H1 (cell line): Measurements from ENCODE around the gene AP2A1. TPM values are rescaled to one million over a fixed set of nuclear protein-coding genes. Genes with fewer than 3 reads are reported as not detected.

Experiments used
- BACH1 ChIP-seq: IDR thresholded peaks from 2 replicates; pipeline ENCODE4 v1.6.1; 2012; ENCODE audit warnings: low read length, improper control_type of control experiment
- BCL11A ChIP-seq, 2 experiments: IDR thresholded peaks; one replicate each; pipeline ENCODE4 v1.6.1; 2011; ENCODE audit warnings: low read depth in 2 of 2, low read length in 2 of 2, mild to moderate bottlenecking in 2 of 2
- CHD7 ChIP-seq: fragments of 300-600 bp; sonication (generic); IDR thresholded peaks from 2 replicates; pipeline ENCODE4 v1.7.1; 2012; ENCODE audit warnings: low read length, moderate library complexity, mild to moderate bottlenecking, inconsistent platforms; ENCODE audit not compliant: insufficient replicate concordance
- HDAC2 ChIP-seq, 2 experiments: fragments of 300-600 bp in 1 of 2; sonication (generic) in 1 of 2; IDR thresholded peaks; 2 replicates each; pipeline ENCODE4 v1.6.1; 2011 to 2012; ENCODE audit warnings: low read depth in 2 of 2, low read length in 2 of 2, mild to moderate bottlenecking in 2 of 2, moderate library complexity in 2 of 2, borderline replicate concordance in 1 of 2, inconsistent platforms in 1 of 2
- KDM1A ChIP-seq: fragments of 200-600, 300-600 bp; sonication (generic); IDR thresholded peaks from 2 replicates; pipeline ENCODE4 v1.7.1; 2016; ENCODE audit warnings: mild to moderate bottlenecking, low read length, borderline replicate concordance
- NRF1 ChIP-seq: IDR thresholded peaks from 2 replicates; pipeline ENCODE4 v1.6.1; 2011; ENCODE audit warnings: mild to moderate bottlenecking, low read depth, low read length, improper control_type of control experiment
- RAD21 ChIP-seq, 2 experiments: IDR thresholded peaks in 1 of 2; conservative IDR thresholded peaks in 1 of 2; 2 replicates each; pipeline ENCODE4 v1.6.1; 2011; ENCODE audit warnings: low read depth in 2 of 2, low read length in 2 of 2, improper control_type of control experiment in 1 of 2, inconsistent platforms in 1 of 2, mild to moderate bottlenecking in 1 of 2, moderate library complexity in 1 of 2
- RFX5 ChIP-seq: IDR thresholded peaks from 2 replicates; pipeline ENCODE4 v1.6.1; 2011; ENCODE audit warnings: low read depth, low read length, improper control_type of control experiment, borderline replicate concordance
- polyA plus RNA-seq, 7 experiments: library from polyadenylated mRNA; depleted of rRNA in 3 of 7; stranded (reverse) in 5 of 7; unstranded in 2 of 7; fragments of >200 nt in 5 of 7; fragments of 200-250 nt in 2 of 7; gene quantifications; 1 replicate in 5 of 7; 2 replicates in 1 of 7; 4 replicates in 1 of 7; pipeline versions ENCODE4 v1.2.1 to v1.2.3, GENCODE V29; 2011 to 2013; ENCODE audit warnings: missing spikeins in 2 of 7, mixed read lengths in 2 of 7
- total RNA-seq: library from RNA; stranded (reverse); fragmentation: NEBNext Ultra II Directional; extraction: Animal tissue kit (Norgen Biotek cat#: 25700); gene quantifications from 2 replicates; pipeline ENCODE4 v1.2.1, GENCODE V29; 2021
- TF ChIP-seq, protein P1 (sequence below): IDR thresholded peaks from 2 replicates; pipeline ENCODE4 v1.6.1; 2012; ENCODE audit warnings: low read length, inconsistent platforms

Gene AP2A1
- total and polyA plus RNA-seq, 2 of the 8 experiments (the other 6 are each of a cell fraction or from before 2014, with no cell fraction given), result 105 to 106 TPM

GRCh38 chr19:49755956-49756355, 10.8 kb upstream of the AP2A1 start (continued):
- TF ChIP-seq CHD7 (no peak), HDAC2 (IDR thresholded peaks at IDR 0.05; ENCODE audit: borderline replicate concordance in 1 of 2, low read depth in 2 of 2, low read length in 2 of 2) (no peak), NRF1 (no peak), RAD21 (IDR thresholded peaks at IDR 0.05 in 1 of 2, conservative IDR thresholded peaks at IDR 0.05 in 1 of 2; ENCODE audit: low read depth in 2 of 2, low read length in 2 of 2) (no peak), BCL11A (IDR thresholded peaks at IDR 0.05; ENCODE audit: low read depth in 2 of 2, low read length in 2 of 2) (no peak), RFX5 (no peak), KDM1A (no peak), BACH1 (no peak)
- TF ChIP-seq, protein P1, sequence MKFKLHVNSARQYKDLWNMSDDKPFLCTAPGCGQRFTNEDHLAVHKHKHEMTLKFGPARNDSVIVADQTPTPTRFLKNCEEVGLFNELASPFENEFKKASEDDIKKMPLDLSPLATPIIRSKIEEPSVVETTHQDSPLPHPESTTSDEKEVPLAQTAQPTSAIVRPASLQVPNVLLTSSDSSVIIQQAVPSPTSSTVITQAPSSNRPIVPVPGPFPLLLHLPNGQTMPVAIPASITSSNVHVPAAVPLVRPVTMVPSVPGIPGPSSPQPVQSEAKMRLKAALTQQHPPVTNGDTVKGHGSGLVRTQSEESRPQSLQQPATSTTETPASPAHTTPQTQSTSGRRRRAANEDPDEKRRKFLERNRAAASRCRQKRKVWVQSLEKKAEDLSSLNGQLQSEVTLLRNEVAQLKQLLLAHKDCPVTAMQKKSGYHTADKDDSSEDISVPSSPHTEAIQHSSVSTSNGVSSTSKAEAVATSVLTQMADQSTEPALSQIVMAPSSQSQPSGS, result no peak
